CD14-positive monocyte (primary cell): Measurements from ENCODE around the gene SPINT2. TPM values are rescaled to one million over a fixed set of nuclear protein-coding genes. Genes with fewer than 3 reads are reported as not detected.

Experiments used
- DNase-seq, 3 donors: peaks; one replicate each; pipeline ENCODE4 v3.0.0-alpha.2; 2011 to 2022
- H2AFZ ChIP-seq: 2 replicates; pipeline ENCODE4 v1.6.0; 2012; ENCODE audit warnings: mild to moderate bottlenecking, low read depth, low read length, inconsistent platforms; ENCODE audit not compliant: insufficient read depth, poor library complexity, severe bottlenecking
- H3K27ac ChIP-seq, 2 donors: 1 replicate in 1 of 2; 2 replicates in 1 of 2; pipeline ENCODE4 v1.5.1; 2012 to 2013; ENCODE audit warnings: low read length in 2 of 2, control low read depth in 1 of 2, inconsistent platforms in 1 of 2, low read depth in 1 of 2, mild to moderate bottlenecking in 1 of 2
- H3K27me3 ChIP-seq, 2 donors: one replicate each; pipeline versions ENCODE4 v1.6.0 to v1.6.1; 2011 to 2013; ENCODE audit warnings: low read length in 2 of 2; ENCODE audit not compliant: control insufficient read depth in 2 of 2, insufficient read depth in 2 of 2
- H3K36me3 ChIP-seq, 2 donors: replicated peaks in 1 of 2; 1 replicate in 1 of 2; 2 replicates in 1 of 2; pipeline versions ENCODE4 v1.5.1 to v1.6.1; 2012 to 2013; ENCODE audit warnings: low read length in 2 of 2, control low read depth in 1 of 2, inconsistent platforms in 1 of 2, mild to moderate bottlenecking in 1 of 2; ENCODE audit not compliant: insufficient read depth in 2 of 2, control insufficient read depth in 1 of 2
- H3K4me1 ChIP-seq, 2 donors: 1 replicate in 1 of 2; 2 replicates in 1 of 2; pipeline versions ENCODE4 v1.5.1 to v1.6.1; 2012 to 2013; ENCODE audit warnings: low read length in 2 of 2, control low read depth in 1 of 2, inconsistent platforms in 1 of 2, mild to moderate bottlenecking in 1 of 2, moderate library complexity in 1 of 2; ENCODE audit not compliant: insufficient read depth in 2 of 2, control insufficient read depth in 1 of 2
- H3K4me2 ChIP-seq: replicated peaks from 2 replicates; pipeline ENCODE3; 2012; ENCODE audit warnings: low read length, moderate library complexity, mild to moderate bottlenecking; ENCODE audit not compliant: poor library complexity, severe bottlenecking; ENCODE audit errors: extremely low read depth
- H3K4me3 ChIP-seq, 3 experiments: fragments of 200-600 bp in 1 of 3; sonication (generic) in 1 of 3; replicated peaks in 1 of 3; 1 replicate in 2 of 3; 2 replicates in 1 of 3; pipeline ENCODE4 v1.5.1; 2011 to 2013; ENCODE audit warnings: low read length in 3 of 3, mild to moderate bottlenecking in 3 of 3, control low read depth in 2 of 3, low read depth in 2 of 3, inconsistent platforms in 1 of 3, moderate library complexity in 1 of 3
- H3K79me2 ChIP-seq: 2 replicates; pipeline ENCODE4 v1.6.0; 2012; ENCODE audit warnings: mild to moderate bottlenecking, control low read depth, inconsistent platforms, low read length, moderate library complexity; ENCODE audit not compliant: insufficient read depth
- H3K9ac ChIP-seq: 2 replicates; pipeline ENCODE4 v1.6.0; 2017; ENCODE audit warnings: low read length, mild to moderate bottlenecking; ENCODE audit not compliant: insufficient read depth, poor library complexity, severe bottlenecking
- H3K9me3 ChIP-seq, 2 donors: replicated peaks in 1 of 2; 1 replicate in 1 of 2; 2 replicates in 1 of 2; pipeline versions ENCODE4 v1.5.1 to v1.6.1; 2012 to 2013; ENCODE audit warnings: low read length in 2 of 2, control low read depth in 1 of 2; ENCODE audit not compliant: control insufficient read depth in 1 of 2, insufficient read depth in 1 of 2
- H4K20me1 ChIP-seq: 2 replicates; pipeline ENCODE4 v1.6.0; 2012; ENCODE audit warnings: mild to moderate bottlenecking, low read length, control low read depth, moderate library complexity; ENCODE audit not compliant: insufficient read depth
- H3K27ac Mint-ChIP-seq, 7 donors: one replicate each; pipeline ENCODE4 v1.8.0; 2020; ENCODE audit warnings: mild to moderate bottlenecking in 7 of 7, mixed read lengths in 7 of 7, moderate library complexity in 6 of 7, inconsistent platforms in 2 of 7
- H3K27me3 Mint-ChIP-seq, 3 donors: one replicate each; pipeline ENCODE4 v1.8.0; 2021 to 2022; ENCODE audit warnings: low read depth in 3 of 3, mild to moderate bottlenecking in 3 of 3, mixed read lengths in 3 of 3, moderate library complexity in 3 of 3, inconsistent platforms in 1 of 3
- H3K36me3 Mint-ChIP-seq, 2 donors: one replicate each; pipeline ENCODE4 v1.8.0; 2020; ENCODE audit warnings: mixed read lengths in 2 of 2, inconsistent platforms in 1 of 2, mild to moderate bottlenecking in 1 of 2
- H3K4me1 Mint-ChIP-seq: one replicate; pipeline ENCODE4 v1.8.0; 2020; ENCODE audit warnings: mild to moderate bottlenecking, mixed read lengths
- H3K4me3 Mint-ChIP-seq, 2 donors: one replicate each; pipeline ENCODE4 v1.8.0; 2020; ENCODE audit warnings: mild to moderate bottlenecking in 2 of 2, mixed read lengths in 2 of 2, moderate library complexity in 1 of 2
- H3K9me3 Mint-ChIP-seq, 7 donors: one replicate each; pipeline ENCODE4 v1.8.0; 2020 to 2022; ENCODE audit warnings: mixed read lengths in 7 of 7, mild to moderate bottlenecking in 6 of 7, moderate library complexity in 6 of 7, inconsistent platforms in 2 of 7
- CTCF ChIP-seq: fragments of 200-600 bp; IDR thresholded peaks from one replicate; pipeline ENCODE4 v1.8.0; 2022; ENCODE audit warnings: antibody characterized with exemption, mild to moderate bottlenecking
- WGBS: methylation state at CpG from one replicate; pipeline ENCODE4 v1.1.5; 2013; ENCODE audit warnings: missing lambda C conversion rate; ENCODE audit not compliant: insufficient coverage; 5-methylcytosine and 5-hydroxymethylcytosine counted together
- intact Hi-C, 2 donors: fragments of 100-400 bp; cut with micrococcal nuclease; formaldehyde crosslinking; loops; one replicate each; pipeline versions ENCODE4 v1.15.0 to v1.15.1; 2023
- polyA plus RNA-seq, 3 donors: library from polyadenylated mRNA; depleted of rRNA in 1 of 3; unstranded in 2 of 3; stranded (reverse) in 1 of 3; fragments of 300-500 nt in 2 of 3; fragments of >200 nt in 1 of 3; fragmentation: Illumina TruSeq in 2 of 3; gene quantifications; 1 replicate in 2 of 3; 2 replicates in 1 of 3; pipeline ENCODE4 v1.2.3, GENCODE V29; 2012 to 2021

Gene SPINT2
- polyA plus RNA-seq, 3 donors, result 42.9 to 139 (median 114) TPM

- H3K4me1 ChIP-seq, result peaks cover 30 to 44% of the 10 kb centered on the region in 2 donors
- no peak overlapping the region for H2AFZ ChIP-seq
- H3K27me3 Mint-ChIP-seq, result peaks cover 2 to 4% (median 4%) of the 10 kb centered on the region in 3 donors
- 86% methylated on average over 11 of the region's 12 CpGs for WGBS
- peak overlapping the region in 1 of 2 donors; percentile 11 for H3K4me3 Mint-ChIP-seq
- no peak overlapping the region for H3K9ac ChIP-seq
- no peak overlapping the region for H3K27ac ChIP-seq
- H3K36me3 Mint-ChIP-seq, result peaks cover 23 to 26% of the 10 kb centered on the region in 2 donors
- H3K27me3 ChIP-seq, result no peaks in the 10 kb centered on the region
- no peak overlapping the region for H3K4me3 ChIP-seq
- no peaks in the 10 kb centered on the region for H3K36me3 ChIP-seq
- no peak for TF ChIP-seq CTCF
- H4K20me1 ChIP-seq, result peaks cover 29% of the 10 kb centered on the region
- no peaks in the 10 kb centered on the region for H3K9me3 Mint-ChIP-seq
- no peaks in the 10 kb centered on the region for H3K9me3 ChIP-seq
- peak overlapping the region in 2 of 7 donors; percentile 50 to 82 for H3K27ac Mint-ChIP-seq
- H3K4me2 ChIP-seq, result peak overlapping the region; percentile 1
- H3K79me2 ChIP-seq, result peaks cover 30% of the 10 kb centered on the region
- peaks cover 50% of the 10 kb centered on the region for H3K4me1 Mint-ChIP-seq
- intact Hi-C loops, result no loop called here
- DNase-seq, result no peak
Observed at GRCh38 chr19:38266981-38267597, 2.7 kb downstream of the SPINT2 start.

GRCh38 chr19:38267761-38268483 lies 3.5 kb downstream of the SPINT2 start:
- peaks cover 30 to 44% of the 10 kb centered on the region in 2 donors for H3K4me1 ChIP-seq
- 65% methylated on average over 7 of the region's 12 CpGs for WGBS
- intact Hi-C loops, result no loop called here

More at GRCh38 chr19:38267761-38268483, 3.5 kb downstream of the SPINT2 start:
- Mint-ChIP-seq H3K4me3 (no peak overlapping the region), H3K27me3 (peaks cover 2 to 4% (median 4%) of the 10 kb centered on the region in 3 donors), H3K9me3 (no peaks in the 10 kb centered on the region), H3K4me1 (peaks cover 50% of the 10 kb centered on the region), H3K36me3 (peaks cover 26 to 28% of the 10 kb centered on the region in 2 donors), H3K27ac (peak overlapping the region in 2 of 7 donors; percentile 23 to 50)
- Histone ChIP-seq H3K36me3 (no peaks in the 10 kb centered on the region), H2AFZ (no peak overlapping the region), H3K27me3 (no peaks in the 10 kb centered on the region), H3K9me3 (no peaks in the 10 kb centered on the region), H3K79me2 (peaks cover 33% of the 10 kb centered on the region), H3K27ac (no peak overlapping the region), H3K4me2 (no peak overlapping the region), H4K20me1 (peaks cover 33% of the 10 kb centered on the region), H3K9ac (no peak overlapping the region), H3K4me3 (no peak overlapping the region)
- TF ChIP-seq CTCF, result no peak
- no peak for DNase-seq
